Spleen (tissue), 11 donors: ENCODE data around the gene HNRNPUL1. TPM values are rescaled to one million over a fixed set of nuclear protein-coding genes. Genes with fewer than 3 reads are reported as not detected.
A peak's percentile ranks its signal among the peaks of the same experiment; 100 is the strongest.

ENCODE experiments used
- DNase-seq: peaks from one replicate; pipeline ENCODE4 v3.0.0-alpha.2; 2020
- H3K27ac ChIP-seq, 8 donors: fragments of 200-600 bp; sonication (generic) in 7 of 8; 1 replicate in 4 of 8; 2 replicates in 4 of 8; pipeline versions ENCODE4 v1.5.0 to v1.8.0; 2016 to 2021; ENCODE audit warnings: inconsistent platforms in 4 of 8, mild to moderate bottlenecking in 4 of 8, moderate library complexity in 1 of 8
- H3K27me3 ChIP-seq, 7 donors: fragments of 200-600 bp; sonication (generic) in 6 of 7; replicated peaks in 1 of 7; 1 replicate in 4 of 7; 2 replicates in 3 of 7; pipeline versions ENCODE4 v1.5.0 to v1.8.0; 2016 to 2021; ENCODE audit warnings: inconsistent platforms in 3 of 7, mild to moderate bottlenecking in 1 of 7
- H3K36me3 ChIP-seq, 6 donors: fragments of 200-600 bp; sonication (generic) in 5 of 6; 1 replicate in 4 of 6; 2 replicates in 2 of 6; pipeline versions ENCODE4 v1.5.0 to v1.8.0; 2016 to 2021; ENCODE audit warnings: inconsistent platforms in 2 of 6
- H3K4me1 ChIP-seq, 6 donors: fragments of 200-600 bp; sonication (generic) in 5 of 6; 1 replicate in 3 of 6; 2 replicates in 3 of 6; pipeline versions ENCODE4 v1.5.0 to v1.8.0; 2016 to 2021; ENCODE audit warnings: inconsistent platforms in 3 of 6
- H3K4me3 ChIP-seq, 8 donors: fragments of 200-600 bp; sonication (generic) in 7 of 8; 1 replicate in 4 of 8; 2 replicates in 4 of 8; pipeline versions ENCODE4 v1.5.0 to v1.8.0; 2016 to 2021; ENCODE audit warnings: inconsistent platforms in 4 of 8, mild to moderate bottlenecking in 4 of 8, moderate library complexity in 2 of 8
- H3K9me3 ChIP-seq, 8 donors: fragments of 200-600 bp; sonication (generic) in 7 of 8; 1 replicate in 4 of 8; 2 replicates in 4 of 8; pipeline versions ENCODE4 v1.5.0 to v1.8.0; 2016 to 2021; ENCODE audit warnings: inconsistent platforms in 4 of 8
- POLR2A ChIP-seq, 3 donors: fragments of 450-650 bp; IDR thresholded peaks; one replicate each; pipeline ENCODE4 v1.5.1; 2017; ENCODE audit warnings: antibody characterized with exemption in 3 of 3, mild to moderate bottlenecking in 1 of 3
- POLR2AphosphoS5 ChIP-seq, 3 donors: sonication (generic); formaldehyde crosslinking; IDR thresholded peaks; one replicate each; pipeline ENCODE4 v1.5.1; 2017; ENCODE audit warnings: antibody characterized with exemption in 3 of 3
- WGBS, 5 donors: extraction: QIAGEN DNeasy Blood & Tissue Kit in 3 of 5; methylation state at CpG; one replicate each; pipeline versions ENCODE4 v1.1.5 to v1.1.7; 2013 to 2018; 5-methylcytosine and 5-hydroxymethylcytosine counted together
- intact Hi-C: fragments of 100-400 bp; cut with DNase I; formaldehyde crosslinking; loops from one replicate; pipeline ENCODE4 v1.15.0; 2023; ENCODE audit warnings: low total_unique reads
- polyA plus RNA-seq, 3 donors: library from polyadenylated mRNA; stranded (reverse); fragments of 200-250 nt; gene quantifications; one replicate each; pipeline ENCODE4 v1.2.1, GENCODE V29; 2013
- total RNA-seq, 7 donors: library from RNA; depleted of rRNA in 3 of 7; stranded (reverse); fragments of >200 nt in 3 of 7; fragmentation: NEBNext Ultra II Directional in 4 of 7; extraction: Animal tissue kit (Norgen Biotek cat#: 25700) in 4 of 7; gene quantifications; one replicate each; pipeline versions ENCODE4 v1.1.0 to v1.2.1, GENCODE V29; 2016 to 2021
- TF ChIP-seq, protein P1 (sequence below), 11 experiments: fragments of 200-600 bp in 7 of 11; fragments of 450-650 bp in 4 of 11; sonication (generic) in 4 of 11; IDR thresholded peaks in 8 of 11; conservative IDR thresholded peaks in 3 of 11; 1 replicate in 7 of 11; 2 replicates in 4 of 11; pipeline versions ENCODE4 v1.4.0 to v1.8.0; 2016 to 2021; ENCODE audit warnings: antibody characterized with exemption in 11 of 11, inconsistent platforms in 4 of 11, mild to moderate bottlenecking in 1 of 11
- donor health status: healthy with polysubstance abuse.
- donor health status: DM: no; HTN: no; CAD: no; lungs with moderate emphysema.
- donor health status: DM: no; HTN: no; CAD: no.
- donor health status: Bipolar disorder and iron deficiency.
- donor health status: healthy.
- donor health status: DM: no; HTN: no; CAD: no.
- donor health status: DM: yes; HTN: yes; CAD: no.

HNRNPUL1 gene
- total and polyA plus RNA-seq, 10 donors, result 53.9 to 213 (median 164) TPM

DNA sequence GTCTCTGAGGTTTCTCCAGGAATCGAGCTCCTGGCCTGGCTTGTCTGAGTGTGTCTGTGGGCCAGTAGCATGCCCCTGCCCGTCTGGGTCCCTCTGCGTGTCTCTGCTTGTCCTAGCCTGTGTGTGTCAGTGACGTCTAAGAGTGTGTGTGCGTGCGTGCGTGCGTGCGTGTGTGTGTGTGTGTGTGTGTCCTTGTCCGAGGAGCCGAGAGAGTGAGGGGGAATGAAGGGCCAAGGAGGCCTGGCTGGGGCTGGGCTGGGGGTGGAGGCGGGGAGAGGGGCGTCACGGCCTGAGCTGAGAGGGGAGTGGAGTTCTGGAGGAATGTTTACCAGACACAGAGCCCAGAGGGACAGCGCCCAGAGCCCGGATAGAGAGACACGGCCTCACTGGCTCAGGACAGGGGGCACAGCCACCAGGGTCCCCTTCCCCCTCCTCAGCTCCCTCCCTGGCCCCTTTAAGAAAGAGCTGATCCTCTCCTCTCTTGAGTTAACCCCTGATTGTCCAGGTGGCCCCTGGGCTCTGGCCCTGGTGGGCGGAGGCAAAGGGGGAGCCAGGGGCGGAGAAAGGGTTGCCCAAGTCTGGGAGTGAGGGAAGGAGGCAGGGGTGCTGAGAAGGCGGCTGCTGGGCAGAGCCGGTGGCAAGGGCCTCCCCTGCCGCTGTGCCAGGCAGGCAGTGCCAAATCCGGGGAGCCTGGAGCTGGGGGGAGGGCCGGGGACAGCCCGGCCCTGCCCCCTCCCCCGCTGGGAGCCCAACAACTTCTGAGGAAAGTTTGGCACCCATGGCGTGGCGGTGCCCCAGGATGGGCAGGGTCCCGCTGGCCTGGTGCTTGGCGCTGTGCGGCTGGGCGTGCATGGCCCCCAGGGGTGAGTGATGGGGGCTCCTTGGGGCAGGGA lies 45.3 kb upstream of the HNRNPUL1 start, which contains the start of gene AXL:
TSS of gene AXL (plus strand) at position 609 of the 893 bp plus-strand sequence. CDS start at position 779, 170 bp downstream.
- Histone ChIP-seq H3K36me3 (no peaks in the 10 kb centered on the region), H3K4me3 (peak within 1 kb of the TSS; percentile 22 to 69 (median 36)), H3K27ac (peak within 1 kb of the TSS in 7 of 8 donors; percentile 65 to 83 (median 80)), H3K4me1 (peaks cover 0 to 23% (median 2%) of the 10 kb centered on the region in 6 donors), H3K9me3 (no peaks in the 10 kb centered on the region), H3K27me3 (peaks cover 0 to 50% (median 18%) of the 10 kb centered on the region in 7 donors)
- 12 to 23% (median 20%) methylated on average over 19 to 32 of the region's 32 CpGs for WGBS, 5 donors
- DNase-seq, result no peak
- TF ChIP-seq, protein P1, sequence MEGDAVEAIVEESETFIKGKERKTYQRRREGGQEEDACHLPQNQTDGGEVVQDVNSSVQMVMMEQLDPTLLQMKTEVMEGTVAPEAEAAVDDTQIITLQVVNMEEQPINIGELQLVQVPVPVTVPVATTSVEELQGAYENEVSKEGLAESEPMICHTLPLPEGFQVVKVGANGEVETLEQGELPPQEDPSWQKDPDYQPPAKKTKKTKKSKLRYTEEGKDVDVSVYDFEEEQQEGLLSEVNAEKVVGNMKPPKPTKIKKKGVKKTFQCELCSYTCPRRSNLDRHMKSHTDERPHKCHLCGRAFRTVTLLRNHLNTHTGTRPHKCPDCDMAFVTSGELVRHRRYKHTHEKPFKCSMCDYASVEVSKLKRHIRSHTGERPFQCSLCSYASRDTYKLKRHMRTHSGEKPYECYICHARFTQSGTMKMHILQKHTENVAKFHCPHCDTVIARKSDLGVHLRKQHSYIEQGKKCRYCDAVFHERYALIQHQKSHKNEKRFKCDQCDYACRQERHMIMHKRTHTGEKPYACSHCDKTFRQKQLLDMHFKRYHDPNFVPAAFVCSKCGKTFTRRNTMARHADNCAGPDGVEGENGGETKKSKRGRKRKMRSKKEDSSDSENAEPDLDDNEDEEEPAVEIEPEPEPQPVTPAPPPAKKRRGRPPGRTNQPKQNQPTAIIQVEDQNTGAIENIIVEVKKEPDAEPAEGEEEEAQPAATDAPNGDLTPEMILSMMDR (IDR thresholded peaks at IDR 0.05 in 8 of 11, conservative IDR thresholded peaks at IDR 0.05 in 3 of 11), result no peak
- no peak for TF ChIP-seq POLR2A (IDR thresholded peaks at IDR 0.05)
- TF ChIP-seq POLR2AphosphoS5 (IDR thresholded peaks at IDR 0.05), result peak; percentile 39 to 70 (median 68)
- intact Hi-C loops, result no loop called here

DNA sequence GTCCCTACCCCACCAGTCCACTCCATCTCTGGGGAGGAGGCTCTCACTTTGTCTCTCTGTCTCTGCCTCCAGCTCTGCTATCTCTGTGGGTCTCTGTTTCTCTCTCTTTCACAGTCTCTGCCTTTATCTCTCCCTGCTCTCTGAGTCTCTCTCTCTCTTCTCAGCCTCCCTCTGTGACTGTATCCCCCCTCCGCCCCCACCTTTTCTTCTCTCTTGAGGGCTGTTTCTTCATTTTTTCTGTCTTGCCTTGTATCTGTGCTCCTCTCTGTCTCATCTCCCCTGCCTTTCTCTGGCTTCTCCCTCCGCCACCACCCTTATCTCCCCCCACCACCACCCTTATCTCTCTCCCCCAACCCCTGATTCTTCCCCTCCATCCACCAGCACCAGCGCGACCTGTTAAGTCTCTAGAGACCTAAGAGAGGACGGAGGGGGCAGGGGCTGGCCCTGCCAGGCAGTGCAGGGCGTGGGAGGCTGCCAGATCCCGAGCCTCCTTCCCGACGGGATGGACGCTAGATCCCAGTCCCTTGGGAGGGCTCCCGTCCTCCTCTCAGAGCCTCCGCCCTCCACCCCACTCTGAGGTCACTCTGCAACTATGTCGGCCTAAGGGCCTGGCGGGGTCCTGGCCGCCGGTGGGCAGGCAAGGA lies 44.1 kb upstream of the HNRNPUL1 start:
- Histone ChIP-seq H3K4me3 (peak overlapping the region in 7 of 8 donors; percentile 2 to 69 (median 37)), H3K4me1 (peaks cover 0 to 27% (median 2%) of the 10 kb centered on the region in 6 donors), H3K27me3 (peaks cover 0 to 59% (median 18%) of the 10 kb centered on the region in 7 donors), H3K36me3 (no peaks in the 10 kb centered on the region), H3K27ac (peak overlapping the region in 7 of 8 donors; percentile 15 to 83 (median 80)), H3K9me3 (no peaks in the 10 kb centered on the region)
- TF ChIP-seq, protein P1 (IDR thresholded peaks at IDR 0.05 in 8 of 11, conservative IDR thresholded peaks at IDR 0.05 in 3 of 11), result no peak
- TF ChIP-seq POLR2AphosphoS5 (IDR thresholded peaks at IDR 0.05) (peak in 2 of 3 donors; percentile 46 to 60), POLR2A (IDR thresholded peaks at IDR 0.05) (no peak)
- intact Hi-C loops, result no loop called here
- whole genome bisulfite sequencing, 5 donors, result 47 to 60% (median 51%) methylated on average over 15 to 16 of the region's 16 CpGs
- no peak for DNase-seq

DNA sequence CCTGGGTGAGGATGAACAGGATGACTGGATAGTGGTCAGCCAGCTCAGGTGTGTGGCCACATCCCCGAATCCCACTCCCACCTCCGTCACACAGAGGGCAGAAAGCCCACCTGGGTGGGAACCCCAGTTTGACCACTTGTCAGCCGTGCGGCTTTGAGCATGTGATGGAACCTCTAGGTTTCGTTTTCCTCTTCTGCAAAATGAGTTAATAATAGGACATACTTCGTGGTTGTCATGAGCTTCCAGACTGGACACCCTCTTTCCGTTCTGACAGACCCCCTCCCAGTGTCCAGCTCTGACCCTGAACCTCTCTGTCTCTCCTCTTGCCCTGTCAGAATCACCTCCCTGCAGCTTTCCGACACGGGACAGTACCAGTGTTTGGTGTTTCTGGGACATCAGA lies 43.4 kb upstream of the HNRNPUL1 start:
- peaks cover 0 to 35% (median 4%) of the 10 kb centered on the region in 6 donors for H3K4me1 ChIP-seq
- H3K9me3 ChIP-seq, result no peaks in the 10 kb centered on the region
- peak overlapping the region in 6 of 8 donors; percentile 77 to 83 (median 80) for H3K27ac ChIP-seq
- H3K27me3 ChIP-seq, result peaks cover 0 to 66% (median 18%) of the 10 kb centered on the region in 7 donors
- H3K4me3 ChIP-seq, result peak overlapping the region in 6 of 8 donors; percentile 2 to 69 (median 38)
- no peak for DNase-seq
- no peaks in the 10 kb centered on the region for H3K36me3 ChIP-seq
- intact Hi-C loops, result no loop called here
- 48 to 72% (median 65%) methylated on average over 8 to 9 of the region's 9 CpGs for whole genome bisulfite sequencing, 5 donors
- TF ChIP-seq POLR2A (IDR thresholded peaks at IDR 0.05) (no peak), POLR2AphosphoS5 (IDR thresholded peaks at IDR 0.05) (no peak)
- TF ChIP-seq, protein P1 (IDR thresholded peaks at IDR 0.05 in 8 of 11, conservative IDR thresholded peaks at IDR 0.05 in 3 of 11), result no peak
